HG03066 (cell line): ENCODE data around the gene SGMS1.

Source experiments
- ATAC-seq: cut with Tn5 transposase; IDR thresholded peaks from one replicate; pipeline ENCODE4 v1.9.1; 2021; ENCODE audit warnings: low read depth; ENCODE audit not compliant: unreplicated experiment

The SGMS1 gene

DNA sequence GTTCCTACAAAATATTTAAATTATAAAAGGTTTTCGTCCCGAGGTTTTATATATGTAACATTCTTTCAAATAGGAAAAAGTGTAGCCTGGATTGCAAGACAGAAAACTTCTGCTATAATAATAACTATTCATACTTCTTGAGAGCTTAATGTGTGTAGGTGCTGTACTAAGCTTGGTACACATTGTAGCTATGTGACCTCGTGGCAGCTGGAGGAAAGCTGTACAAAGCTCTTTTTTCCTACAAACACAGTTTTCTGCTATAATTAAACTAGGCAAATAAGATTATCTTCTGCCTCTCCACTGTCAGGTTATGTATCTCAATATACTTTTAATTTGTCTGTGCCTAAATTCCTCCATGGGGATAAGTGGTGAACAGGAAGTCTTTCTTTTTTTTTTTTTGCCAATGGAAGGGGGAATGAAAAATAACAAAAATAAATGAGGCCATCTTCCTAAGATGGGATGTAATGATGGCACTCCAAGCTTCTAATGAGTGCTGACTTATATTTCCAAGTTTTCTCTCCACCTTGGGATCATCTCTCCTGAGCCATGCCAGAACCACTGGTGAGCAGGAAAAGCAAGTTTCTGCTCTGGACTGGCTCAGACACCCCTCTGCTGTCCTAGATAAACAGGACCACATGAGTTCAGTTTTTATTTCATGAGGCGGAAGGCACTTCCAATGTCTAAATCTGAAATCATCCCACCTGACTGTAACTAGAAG lies 9.9 kb downstream of the SGMS1 start:
- no peak for ATAC-seq

- ATAC-seq = no peak
These were observed 10.6 kb downstream of the SGMS1 start for GRCh38 chr10:50613150-50613549.

GRCh38 chr10:50610368-50610767 lies 13.4 kb downstream of the SGMS1 start:
- no peak for ATAC-seq

DNA sequence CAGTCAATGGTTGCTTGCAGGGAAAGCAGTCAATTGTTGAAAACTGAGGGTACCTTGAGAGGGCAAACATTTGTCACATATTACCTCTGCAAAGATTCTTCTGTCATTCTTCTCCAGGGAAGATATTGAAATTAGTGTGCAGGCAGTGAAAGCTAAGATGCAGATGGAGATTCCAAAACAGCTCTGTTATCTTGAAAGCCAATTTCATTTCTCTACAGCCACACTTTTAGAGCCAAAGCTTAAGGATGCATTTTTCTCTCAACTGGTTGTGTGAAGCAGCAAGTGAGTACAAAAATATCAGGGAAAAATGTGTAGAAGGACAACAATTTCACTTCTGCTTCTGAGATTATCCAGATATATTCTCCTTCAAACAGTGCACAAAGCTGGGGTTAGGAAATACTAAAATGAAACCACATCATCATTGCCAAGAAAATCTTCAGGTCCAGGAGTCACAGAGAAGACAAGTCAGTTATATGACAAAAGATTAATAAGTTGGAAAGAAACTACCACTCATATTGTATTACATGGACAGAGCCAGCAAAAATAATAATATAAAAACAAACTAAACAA lies 16.3 kb downstream of the SGMS1 start:
- ATAC-seq = no peak

DNA sequence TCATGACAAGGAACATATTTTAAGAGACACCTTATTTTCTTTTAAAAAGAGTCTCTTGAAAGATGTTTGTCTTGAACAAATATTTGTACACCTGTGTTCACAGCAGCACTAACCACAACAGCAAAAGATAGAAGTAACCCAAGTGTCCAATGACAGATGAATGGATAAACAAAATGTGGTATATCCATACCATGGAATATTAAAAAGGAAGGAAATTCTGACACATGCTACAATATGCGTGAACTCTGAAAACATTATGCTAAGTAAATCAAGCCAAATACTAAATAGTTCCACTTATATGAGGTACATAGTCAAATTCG lies 17.8 kb downstream of the SGMS1 start:
- no peak for ATAC-seq

DNA sequence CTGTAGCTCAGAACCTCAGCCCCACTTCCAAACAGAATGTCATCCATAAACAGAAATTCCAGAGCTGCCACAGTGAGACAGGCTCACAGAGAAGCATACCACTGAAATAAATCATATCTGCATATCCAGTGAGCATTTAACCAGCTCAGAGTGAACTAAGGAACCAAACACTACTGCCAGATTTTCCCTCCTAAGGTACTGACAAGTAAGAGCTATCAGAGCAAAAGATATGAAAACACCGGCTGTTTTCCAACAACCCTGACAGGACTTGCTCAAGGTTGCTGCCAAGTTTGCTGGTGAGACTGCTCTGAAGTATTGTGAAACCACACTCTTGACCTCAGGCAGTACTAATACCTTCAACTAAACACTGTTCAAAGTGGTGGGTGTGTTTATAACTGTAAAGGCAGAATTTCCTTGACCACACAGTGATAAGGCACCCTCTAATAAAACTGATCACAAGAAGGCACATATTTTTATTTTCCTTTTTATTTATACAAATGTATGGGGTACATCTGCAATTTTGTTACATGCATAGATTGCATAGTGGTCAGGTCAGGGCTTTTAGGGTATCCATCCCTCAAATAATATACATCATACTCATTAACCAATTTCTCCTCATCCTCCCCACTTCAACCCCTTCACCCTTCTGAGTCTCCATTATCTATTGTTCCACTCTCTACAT lies 18.3 kb downstream of the SGMS1 start:
- ATAC-seq = peak; percentile 86

- no peak for ATAC-seq
These were observed 18.9 kb downstream of the SGMS1 start for GRCh38 chr10:50604809-50605208.

DNA sequence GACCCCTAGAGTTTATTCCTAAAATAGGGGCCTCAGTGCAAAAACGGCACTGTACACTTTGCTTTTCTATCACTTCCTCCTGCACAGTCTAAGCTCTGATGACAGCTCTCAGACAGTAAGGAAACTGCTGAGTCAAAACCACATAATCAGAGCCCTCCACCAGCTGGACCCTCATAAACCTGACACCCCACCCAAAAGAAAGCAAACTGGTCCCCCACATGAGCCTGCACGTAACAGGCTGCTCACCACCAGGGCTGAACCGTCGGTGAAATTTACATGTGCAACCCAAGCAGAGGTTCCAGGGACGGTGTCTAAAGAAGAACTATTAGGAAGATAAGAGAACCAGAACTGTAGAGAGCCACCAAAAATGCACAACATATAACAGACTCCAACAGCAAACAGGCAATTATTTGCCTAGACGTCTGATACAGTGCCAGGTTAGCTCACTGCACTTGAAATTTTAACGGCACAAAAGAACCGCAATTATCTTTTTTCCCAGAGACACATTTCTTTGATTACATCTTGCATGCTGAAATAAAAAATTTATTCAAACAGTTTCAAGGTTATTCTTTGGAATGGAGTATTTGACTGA lies 19.6 kb downstream of the SGMS1 start:
- ATAC-seq = peak; percentile 52

GRCh38 chr10:50603151-50603850 lies 20.5 kb downstream of the SGMS1 start:
- no peak for ATAC-seq

GRCh38 chr10:50601974-50602373 lies 21.8 kb downstream of the SGMS1 start:
- ATAC-seq = no peak

DNA sequence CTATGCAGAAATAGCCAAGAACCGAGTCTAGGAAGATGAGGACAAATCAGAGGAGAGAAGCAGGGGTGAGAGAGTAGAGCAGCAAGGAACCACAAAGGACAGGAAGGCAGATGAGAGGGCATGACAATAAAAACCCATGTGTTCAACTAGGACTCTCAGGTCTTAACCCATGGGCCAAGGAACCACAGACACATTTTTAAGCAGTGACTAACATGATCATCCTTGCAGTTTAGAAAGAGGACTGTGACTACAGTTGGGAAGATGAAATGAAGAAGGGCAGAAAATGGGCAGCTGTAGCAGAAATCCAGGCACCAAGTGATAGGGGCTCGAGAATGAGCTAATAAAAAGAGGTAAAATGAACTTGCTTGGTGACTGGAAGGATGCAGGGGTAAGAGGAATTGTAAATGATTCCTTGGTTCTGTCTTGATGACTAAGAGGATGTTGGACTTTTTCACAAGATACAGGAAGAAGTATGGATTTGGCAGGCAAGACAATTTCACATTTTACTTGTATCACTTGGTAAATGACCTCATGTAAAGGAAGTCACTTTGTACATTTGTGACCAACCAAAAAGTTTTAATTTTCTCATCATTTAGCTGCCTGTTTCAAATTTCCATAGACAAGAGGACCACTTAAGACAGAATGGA lies 22.8 kb downstream of the SGMS1 start:
- no peak for ATAC-seq

DNA sequence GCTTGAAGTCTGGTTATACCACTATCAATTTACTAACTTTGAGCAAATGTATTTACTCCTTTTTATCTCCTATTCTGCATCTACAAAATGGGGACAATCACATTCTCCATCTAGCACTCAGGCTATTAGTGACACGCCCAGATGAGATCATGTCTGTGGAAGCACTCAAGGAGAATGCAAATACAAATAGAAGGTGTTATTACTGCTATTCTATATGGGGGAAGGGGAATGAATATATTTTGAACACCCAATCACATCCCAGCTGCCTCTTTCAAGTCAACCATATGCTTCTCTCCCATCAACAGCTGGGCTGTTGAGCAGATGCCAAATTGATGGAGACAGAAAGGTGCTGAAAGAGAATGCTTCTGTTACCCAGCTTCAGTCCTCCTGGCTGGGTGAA lies 23.5 kb downstream of the SGMS1 start:
- ATAC-seq = no peak

DNA sequence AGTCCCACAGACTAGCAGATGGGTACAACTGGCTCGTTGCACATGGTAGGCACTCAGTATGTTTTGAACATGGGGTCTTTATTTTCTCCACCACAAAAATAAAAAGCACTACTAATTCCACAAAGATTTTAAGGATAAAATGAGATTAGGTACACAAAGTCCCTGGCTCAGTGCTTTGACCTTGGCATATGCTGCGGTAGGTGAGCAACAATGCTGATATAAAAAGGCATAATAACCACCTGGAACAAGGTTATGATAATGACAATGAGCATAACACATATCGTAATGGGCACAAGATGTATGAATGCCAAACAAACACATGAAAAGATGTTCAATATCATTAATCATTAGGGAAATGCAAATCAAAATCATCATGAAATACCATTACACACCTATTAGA lies 26.9 kb downstream of the SGMS1 start:
- no peak for ATAC-seq

DNA sequence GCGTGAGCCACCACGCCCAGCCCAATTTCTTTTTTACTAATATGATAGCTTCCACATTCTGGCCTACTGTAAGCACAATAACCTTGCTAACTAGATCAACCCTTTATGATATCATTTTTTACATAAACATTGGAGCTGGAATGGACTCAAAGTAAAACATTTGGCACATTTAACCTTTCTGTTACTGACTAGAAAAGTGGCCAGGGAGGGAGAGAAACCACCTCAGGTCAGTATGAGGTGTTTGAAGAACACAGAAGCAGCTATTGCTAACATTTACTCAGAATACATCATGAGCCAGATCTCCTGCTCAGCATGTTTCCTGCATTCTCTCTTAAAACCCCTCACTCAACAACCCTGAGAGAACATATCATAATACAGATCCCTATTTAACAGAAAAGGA lies 27.3 kb downstream of the SGMS1 start:
- no peak for ATAC-seq

GRCh38 chr10:50595785-50596184 lies 28.0 kb downstream of the SGMS1 start:
- ATAC-seq = no peak

DNA sequence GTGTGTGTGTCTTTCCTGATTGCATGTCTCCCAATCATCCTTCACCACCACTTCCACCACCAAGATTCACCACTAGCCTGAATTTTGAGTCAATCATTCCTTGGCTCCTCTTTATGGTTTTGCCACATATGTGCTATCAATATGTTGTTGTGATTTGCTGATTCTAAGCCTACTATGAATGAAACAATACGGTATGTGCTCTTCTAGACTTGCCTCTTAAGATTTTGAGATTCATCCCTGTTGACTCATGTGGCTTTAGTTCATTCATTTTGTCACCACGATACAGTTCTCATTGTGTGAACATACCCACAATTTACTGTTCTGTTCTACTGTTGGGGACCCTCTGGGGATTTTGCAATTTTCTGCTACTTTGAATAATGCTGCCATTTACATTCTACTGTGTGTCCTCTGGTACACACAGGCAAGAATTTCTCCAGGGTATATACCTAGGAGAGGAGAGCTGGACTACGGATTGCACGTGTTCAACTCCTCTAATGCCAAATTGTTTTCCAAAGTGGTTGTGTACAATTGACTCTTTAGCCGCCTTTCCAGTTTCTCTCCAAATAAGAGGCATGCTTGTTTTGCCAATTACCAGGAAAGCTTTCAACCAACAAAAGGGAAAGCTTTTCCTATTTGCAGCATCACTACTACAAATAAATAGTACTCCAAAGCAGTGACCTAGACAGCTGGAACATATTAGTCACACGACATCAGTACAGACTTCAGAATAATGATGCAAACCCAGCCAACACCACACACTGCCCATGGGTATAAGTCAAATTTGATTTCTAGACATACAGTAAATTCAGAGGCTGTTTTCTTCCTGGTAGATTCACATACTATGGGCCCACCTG lies 30.0 kb downstream of the SGMS1 start:
- ATAC-seq = no peak

DNA sequence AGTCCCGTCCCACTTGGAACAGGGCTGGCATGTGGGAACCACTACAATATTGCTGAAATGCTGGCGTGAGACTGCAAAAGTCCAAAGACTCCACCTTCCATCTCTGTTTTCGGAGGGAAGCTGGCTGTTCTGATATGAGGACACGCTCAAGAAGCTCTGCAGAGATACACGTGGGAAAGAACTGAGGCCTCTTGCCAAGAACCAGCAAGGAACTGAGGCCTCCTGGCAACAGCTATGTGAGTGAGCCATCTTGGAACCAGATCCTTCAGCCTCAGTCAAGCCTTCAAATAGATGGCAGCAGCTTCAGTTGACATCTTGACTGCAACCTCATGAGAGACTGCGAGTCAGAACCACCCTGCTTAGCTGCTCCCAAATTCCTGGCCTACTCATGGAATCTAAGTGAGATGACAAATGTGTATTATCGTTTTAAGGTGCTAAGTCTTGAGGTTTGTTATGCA lies 30.8 kb downstream of the SGMS1 start:
- ATAC-seq = no peak

DNA sequence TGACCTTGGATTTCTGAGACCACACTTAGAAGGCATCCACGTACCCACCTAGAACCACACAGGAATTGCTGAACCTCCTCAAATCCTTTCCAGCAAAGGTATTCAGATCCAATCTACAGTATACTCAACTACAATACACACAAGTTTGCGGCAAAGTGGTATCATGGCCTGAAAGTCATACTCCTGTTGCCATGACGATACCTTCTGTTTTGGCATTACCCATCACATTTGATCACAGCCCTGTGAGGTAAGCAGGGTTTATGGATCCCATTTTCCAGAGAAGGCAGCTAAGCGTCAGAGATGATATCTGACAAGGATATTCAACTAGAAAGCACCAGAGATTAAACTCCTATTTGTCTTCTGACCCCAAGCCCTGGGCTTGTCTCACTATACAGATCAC lies 32.8 kb downstream of the SGMS1 start:
- no peak for ATAC-seq

DNA sequence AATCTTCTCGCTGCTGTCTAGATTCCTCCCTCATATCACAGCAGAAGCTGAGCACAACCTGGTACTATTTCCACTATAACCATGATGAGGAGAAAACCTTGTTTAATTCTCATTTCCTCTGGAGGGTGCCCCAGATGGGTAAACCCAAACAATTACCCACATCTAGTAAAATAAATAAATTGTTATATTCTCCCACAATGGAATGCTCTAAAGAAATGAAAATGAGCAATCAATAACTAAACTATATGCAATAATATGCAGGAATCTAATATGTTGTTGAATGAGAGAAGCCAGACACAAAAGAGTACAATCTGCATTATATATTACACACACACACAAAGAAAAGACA lies 37.0 kb downstream of the SGMS1 start:
- ATAC-seq = no peak
